ENCODE data around the gene KRT16.

DNA sequence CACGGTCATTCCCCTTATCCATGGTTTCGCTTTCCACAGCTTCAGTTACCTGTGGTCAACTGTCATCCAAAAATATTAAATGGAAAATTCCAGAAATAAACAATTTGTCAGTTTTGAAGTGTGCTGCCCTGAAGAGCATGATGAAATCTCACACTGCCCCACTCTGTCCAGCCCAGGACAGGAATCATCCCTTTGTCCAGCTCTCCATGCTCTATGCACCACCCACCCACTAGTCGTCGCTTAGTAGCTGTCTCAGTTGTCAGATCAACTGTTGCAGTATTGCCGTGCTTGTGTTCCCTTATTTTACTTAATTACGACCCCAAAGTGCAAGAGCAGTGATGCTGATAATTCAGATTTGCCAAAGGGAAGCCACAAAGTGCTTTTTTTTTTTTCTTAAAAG, 51.0 kb downstream of the KRT16 start:
- TF ChIP-seq GATA2 (IDR thresholded peaks at IDR 0.05; ENCODE audit: low read depth, low read length) (no peak), GATA3 (IDR thresholded peaks at IDR 0.05; ENCODE audit: low read depth, low read length) (no peak)

All from SH-SY5Y (cell line).